ENCODE measurements around the gene MMP27.

- TF ChIP-seq POLR2AphosphoS5 (IDR thresholded peaks at IDR 0.05; ENCODE audit: low read depth, low read length), result no peak
- no peak for TF ChIP-seq POLR2A (IDR thresholded peaks at IDR 0.05; ENCODE audit: low read depth, low read length)
These were observed 46.1 kb upstream of the MMP27 start for GRCh38 chr11:102751673-102752072.

Measured in GM12891 (cell line).